Measurements from ENCODE around the gene PEX16.

The PEX16 gene

DNA sequence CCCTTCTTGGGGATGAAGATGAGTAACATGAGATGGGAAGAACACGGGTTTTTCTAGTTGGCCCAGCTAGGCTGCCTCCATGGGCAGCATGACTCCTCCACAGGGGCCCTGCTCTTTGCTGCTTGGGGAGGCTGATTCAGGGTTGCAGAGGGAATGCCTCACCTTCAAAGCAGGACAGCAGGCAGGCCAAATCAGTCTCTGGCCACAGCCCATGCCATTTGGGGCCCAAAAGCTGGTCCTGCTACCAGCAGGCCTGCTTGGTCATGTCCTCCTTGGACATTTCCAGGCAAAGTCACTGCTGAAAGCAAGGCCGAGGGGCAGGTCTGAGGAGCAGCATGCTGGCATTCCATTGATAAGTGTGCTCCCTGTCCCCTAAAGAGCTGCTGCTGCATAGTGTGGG lies 46.0 kb downstream of the PEX16 start:
- DNase-seq (ENCODE audit: low spot score), result no peak
- Mint-ChIP-seq H3K36me3 (ENCODE audit: low read depth) (peaks cover 36% of the 10 kb centered on the region), H3K4me3 (no peak overlapping the region), H3K4me1 (ENCODE audit: low read depth) (no peaks in the 10 kb centered on the region), H3K27ac (no peak overlapping the region), H3K27me3 (ENCODE audit: low read depth) (no peaks in the 10 kb centered on the region), H3K9me3 (no peaks in the 10 kb centered on the region)

DNA sequence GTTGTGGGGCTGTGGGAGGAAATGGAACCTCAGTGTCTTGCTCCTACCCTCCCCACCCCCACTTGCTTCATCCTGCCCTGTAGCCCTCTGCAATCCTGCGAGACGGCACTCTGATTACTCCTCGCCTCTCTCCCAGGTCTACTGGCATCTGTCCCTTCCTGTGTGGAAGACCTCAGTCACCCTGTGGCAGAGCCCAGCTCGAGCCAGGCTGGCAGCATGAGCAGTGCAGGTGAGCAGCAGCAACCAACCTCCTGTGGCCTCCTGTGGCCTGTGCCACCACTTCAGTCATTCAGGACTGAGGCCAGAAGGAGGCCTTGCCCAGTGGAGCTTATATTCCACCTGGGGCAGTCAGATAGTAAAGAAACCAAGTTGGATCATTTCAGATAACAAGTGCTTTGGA lies 47.0 kb downstream of the PEX16 start:
- Mint-ChIP-seq H3K4me1 (ENCODE audit: low read depth) (no peaks in the 10 kb centered on the region), H3K27me3 (ENCODE audit: low read depth) (no peaks in the 10 kb centered on the region), H3K9me3 (no peaks in the 10 kb centered on the region), H3K4me3 (no peak overlapping the region), H3K36me3 (ENCODE audit: low read depth) (peaks cover 40% of the 10 kb centered on the region), H3K27ac (no peak overlapping the region)
- no peak for DNase-seq (ENCODE audit: low spot score)

DNA sequence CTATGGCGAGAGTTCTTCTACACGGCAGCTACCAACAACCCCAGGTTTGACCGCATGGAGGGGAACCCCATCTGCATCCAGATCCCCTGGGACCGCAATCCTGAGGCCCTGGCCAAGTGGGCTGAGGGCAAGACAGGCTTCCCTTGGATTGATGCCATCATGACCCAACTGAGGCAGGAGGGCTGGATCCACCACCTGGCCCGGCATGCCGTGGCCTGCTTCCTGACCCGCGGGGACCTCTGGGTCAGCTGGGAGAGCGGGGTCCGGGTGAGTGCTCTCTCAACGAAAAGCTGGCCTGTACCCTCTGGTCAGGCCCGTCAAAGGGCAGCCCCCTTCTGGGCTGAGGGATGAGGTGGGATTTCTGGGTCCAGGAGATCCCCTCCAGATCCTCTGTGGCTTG lies 48.1 kb downstream of the PEX16 start:
- H3K4me3 Mint-ChIP-seq, result no peak overlapping the region
- no peaks in the 10 kb centered on the region for H3K9me3 Mint-ChIP-seq
- no peaks in the 10 kb centered on the region for H3K4me1 Mint-ChIP-seq (ENCODE audit: low read depth)
- peaks cover 38% of the 10 kb centered on the region for H3K36me3 Mint-ChIP-seq (ENCODE audit: low read depth)
- no peaks in the 10 kb centered on the region for H3K27me3 Mint-ChIP-seq (ENCODE audit: low read depth)
- DNase-seq (ENCODE audit: low spot score), result no peak
- no peak overlapping the region for H3K27ac Mint-ChIP-seq

DNA sequence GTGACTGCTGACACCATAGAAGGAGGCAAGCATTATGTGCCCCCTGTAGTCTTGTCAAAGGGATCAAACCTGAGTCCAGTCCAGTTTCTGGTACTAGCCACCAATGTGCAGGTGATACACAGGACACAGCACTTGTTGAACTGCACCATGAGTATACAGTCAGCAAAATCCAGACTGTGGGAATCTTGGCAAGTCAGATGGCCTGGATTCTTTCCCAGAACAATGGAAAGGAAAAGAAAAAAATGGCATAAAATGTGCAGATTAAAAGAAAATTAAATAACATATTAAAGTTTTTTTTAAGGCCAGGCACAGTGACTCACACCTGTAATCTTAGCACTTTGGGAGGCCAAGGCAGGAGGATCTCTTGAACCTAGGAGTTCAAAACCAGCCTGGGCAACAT lies 53.6 kb downstream of the PEX16 start:
- H3K36me3 Mint-ChIP-seq (ENCODE audit: low read depth), result peaks cover 32% of the 10 kb centered on the region

GRCh38 chr11:45860764-45861510 lies 56.7 kb downstream of the PEX16 start:
- Mint-ChIP-seq H3K27ac (no peak overlapping the region), H3K4me3 (no peak overlapping the region), H3K9me3 (no peaks in the 10 kb centered on the region), H3K27me3 (ENCODE audit: low read depth) (no peaks in the 10 kb centered on the region), H3K36me3 (ENCODE audit: low read depth) (peaks cover 35% of the 10 kb centered on the region), H3K4me1 (ENCODE audit: low read depth) (no peaks in the 10 kb centered on the region)
- DNase-seq (ENCODE audit: low spot score), result no peak

More for the DNA sequence above, 53.6 kb downstream of the PEX16 start:
- no peak overlapping the region for H3K4me3 Mint-ChIP-seq
- no peaks in the 10 kb centered on the region for H3K9me3 Mint-ChIP-seq
- no peaks in the 10 kb centered on the region for H3K27me3 Mint-ChIP-seq (ENCODE audit: low read depth)
- DNase-seq (ENCODE audit: low spot score), result no peak
- H3K4me1 Mint-ChIP-seq (ENCODE audit: low read depth), result no peaks in the 10 kb centered on the region
- no peak overlapping the region for H3K27ac Mint-ChIP-seq

DNA sequence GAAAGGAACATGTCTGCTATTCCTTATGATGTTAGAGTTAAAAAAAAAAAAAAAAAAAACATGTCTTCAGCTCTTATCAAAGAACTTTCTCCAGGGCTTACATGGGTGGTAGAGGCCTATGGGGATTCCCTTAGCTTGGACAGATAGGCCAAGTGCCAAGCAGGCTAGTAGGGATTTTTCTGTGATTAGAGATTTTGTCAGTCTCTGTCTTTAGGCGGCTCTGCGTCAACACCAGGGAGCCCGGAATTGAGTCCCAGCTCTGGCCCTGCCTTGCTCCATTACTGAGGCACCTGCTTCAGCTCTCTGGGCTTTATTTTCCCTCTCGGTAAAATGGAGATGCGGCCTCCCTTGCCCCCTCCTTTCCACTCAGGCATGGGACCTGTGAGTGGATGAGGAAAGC lies 57.3 kb downstream of the PEX16 start:
- no peaks in the 10 kb centered on the region for H3K9me3 Mint-ChIP-seq
- H3K4me3 Mint-ChIP-seq, result no peak overlapping the region
- H3K36me3 Mint-ChIP-seq (ENCODE audit: low read depth), result peaks cover 32% of the 10 kb centered on the region
- no peaks in the 10 kb centered on the region for H3K4me1 Mint-ChIP-seq (ENCODE audit: low read depth)
- H3K27me3 Mint-ChIP-seq (ENCODE audit: low read depth), result no peaks in the 10 kb centered on the region
- H3K27ac Mint-ChIP-seq, result no peak overlapping the region
- no peak for DNase-seq (ENCODE audit: low spot score)

All from T-helper 2 cell treated with Interferon-gamma antibody and Interleukin-4, amounts not matched to agents 5 μg/mL and 100 μg/mL, for 36 hours (primary cell).